HS-5 (cell line): ENCODE measurements around the gene GABRE.

ENCODE experiments used
- DNase-seq: peaks from one replicate; pipeline ENCODE4 v3.0.0-alpha.2; 2012; ENCODE audit warnings: low read depth

GABRE gene

GRCh38 chrX:151974336-151975227 lies at the start of gene GABRE:
GABRE (minus strand) TSS chrX:151974676; CDS start chrX:151974625, 51 bp downstream.
- no peak for DNase-seq

- DNase-seq, result no peak
These were observed 46.4 kb upstream of the GABRE start for GRCh38 chrX:152020888-152021287.

- DNase-seq, result no peak
These were observed 25.3 kb upstream of the GABRE start for GRCh38 chrX:151999813-152000212.

GRCh38 chrX:151997539-151997938 lies 23.1 kb upstream of the GABRE start:
- no peak for DNase-seq

- DNase-seq, result no peak
These were observed 21.9 kb upstream of the GABRE start for GRCh38 chrX:151996347-151996746.

- no peak for DNase-seq
These were observed 20.0 kb upstream of the GABRE start for GRCh38 chrX:151994476-151994875.

GRCh38 chrX:151988706-151989299 lies 14.3 kb upstream of the GABRE start:
- no peak for DNase-seq

GRCh38 chrX:151987108-151987507 lies 12.6 kb upstream of the GABRE start:
- DNase-seq, result no peak

GRCh38 chrX:151985955-151986354 lies 11.5 kb upstream of the GABRE start:
- DNase-seq, result no peak

- DNase-seq, result no peak
These were observed 11.1 kb upstream of the GABRE start for GRCh38 chrX:151985531-151985930.

GRCh38 chrX:151984902-151985301 lies 10.4 kb upstream of the GABRE start:
- DNase-seq, result no peak

- no peak for DNase-seq
These were observed 9.9 kb upstream of the GABRE start for GRCh38 chrX:151984328-151984727.

GRCh38 chrX:151983186-151983585 lies 8.7 kb upstream of the GABRE start:
- DNase-seq, result no peak

GRCh38 chrX:151982222-151982621 lies 7.7 kb upstream of the GABRE start:
- no peak for DNase-seq

GRCh38 chrX:151981129-151981528 lies 6.7 kb upstream of the GABRE start:
- DNase-seq, result no peak

- no peak for DNase-seq
These were observed 3.4 kb upstream of the GABRE start for GRCh38 chrX:151977923-151978322.

GRCh38 chrX:151977009-151977408 lies 2.5 kb upstream of the GABRE start:
- DNase-seq, result no peak

- DNase-seq, result no peak
These were observed 1.3 kb upstream of the GABRE start for GRCh38 chrX:151975736-151976275.

- no peak for DNase-seq
These were observed 735 bp upstream of the GABRE start for GRCh38 chrX:151975228-151975593.

GRCh38 chrX:151973851-151974335 lies 583 bp downstream of the GABRE start:
- DNase-seq, result no peak

GRCh38 chrX:151973060-151973661 lies 1.3 kb downstream of the GABRE start:
- DNase-seq, result no peak

GRCh38 chrX:151970661-151971060 lies 3.8 kb downstream of the GABRE start:
- DNase-seq, result peak; percentile 72

GRCh38 chrX:151970027-151970426 lies 4.4 kb downstream of the GABRE start:
- no peak for DNase-seq
